Choroid plexus epithelial cell (primary cell): ENCODE measurements around the gene EVA1B.

Experiments used
- DNase-seq: peaks from one replicate; pipeline ENCODE4 v3.0.0-alpha.2; 2010; ENCODE audit warnings: low read depth
- H3K4me3 ChIP-seq: 2 replicates; pipeline ENCODE4 v1.5.1; 2011; ENCODE audit warnings: low read depth, mild to moderate bottlenecking, control low read depth, low read length, moderate library complexity
- CTCF ChIP-seq: conservative IDR thresholded peaks from 2 replicates; pipeline ENCODE4 v1.5.1; 2011; ENCODE audit warnings: low read depth, mild to moderate bottlenecking, control low read depth, inconsistent platforms, low read length, moderate library complexity

EVA1B gene

DNA sequence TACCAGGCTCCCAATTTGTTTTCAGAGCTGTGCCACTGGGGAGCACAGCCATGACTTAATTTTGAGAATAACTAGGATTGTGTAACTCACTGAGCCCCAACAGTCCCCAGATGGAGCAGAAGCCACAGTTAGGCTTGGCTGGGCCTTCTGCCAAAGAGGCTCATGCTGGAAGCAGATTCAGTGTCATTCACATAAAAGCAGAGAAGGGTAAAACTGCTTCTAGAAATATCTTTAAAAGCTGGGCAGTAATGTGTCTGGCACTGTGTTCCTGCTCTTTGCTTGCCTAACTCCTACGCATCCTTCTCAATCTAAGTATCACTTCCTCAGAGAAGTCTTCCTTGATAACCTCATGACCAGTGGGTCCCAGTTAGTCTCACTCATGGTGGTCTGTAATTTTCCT is 41.9 kb upstream of the EVA1B start:
- TF ChIP-seq CTCF: no peak
- DNase-seq: peak; percentile 72

GRCh38 chr1:36359911-36360550 is 36.6 kb upstream of the EVA1B start:
- DNase-seq: peak; percentile 38
- no peak for TF ChIP-seq CTCF
- H3K4me3 ChIP-seq: no peak overlapping the region

More for the DNA sequence above, 41.9 kb upstream of the EVA1B start:
- no peak overlapping the region for H3K4me3 ChIP-seq

- no peak for TF ChIP-seq CTCF
- H3K4me3 ChIP-seq: no peak overlapping the region
- DNase-seq: no peak
Observed at GRCh38 chr1:36359383-36359782, 35.9 kb upstream of the EVA1B start.

- no peak for TF ChIP-seq CTCF
- no peak for DNase-seq
Observed at GRCh38 chr1:36358514-36359084, 35.2 kb upstream of the EVA1B start.

DNA sequence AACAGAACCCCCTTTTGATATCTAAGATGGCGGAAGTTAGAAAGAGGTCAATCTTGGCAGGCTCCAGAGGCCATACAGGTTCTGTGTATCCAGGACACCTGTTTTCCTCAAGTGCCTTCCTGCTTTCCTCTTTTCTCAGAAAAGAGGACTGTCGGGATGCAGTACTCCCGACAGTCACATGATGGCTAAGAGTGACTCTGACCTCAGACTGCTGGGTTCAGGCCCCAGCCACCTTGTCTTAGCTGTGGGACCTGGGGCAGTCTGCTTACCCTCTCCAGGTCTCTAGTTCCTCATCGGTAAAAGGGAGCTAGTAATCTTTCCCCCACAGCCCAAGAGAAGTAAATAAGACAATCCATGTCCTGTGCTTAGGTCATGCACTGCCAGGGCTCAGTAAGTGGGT is 32.4 kb upstream of the EVA1B start:
- no peak for TF ChIP-seq CTCF
- H3K4me3 ChIP-seq: no peak overlapping the region
- no peak for DNase-seq

More at GRCh38 chr1:36358514-36359084, 35.2 kb upstream of the EVA1B start:
- H3K4me3 ChIP-seq: no peak overlapping the region

DNA sequence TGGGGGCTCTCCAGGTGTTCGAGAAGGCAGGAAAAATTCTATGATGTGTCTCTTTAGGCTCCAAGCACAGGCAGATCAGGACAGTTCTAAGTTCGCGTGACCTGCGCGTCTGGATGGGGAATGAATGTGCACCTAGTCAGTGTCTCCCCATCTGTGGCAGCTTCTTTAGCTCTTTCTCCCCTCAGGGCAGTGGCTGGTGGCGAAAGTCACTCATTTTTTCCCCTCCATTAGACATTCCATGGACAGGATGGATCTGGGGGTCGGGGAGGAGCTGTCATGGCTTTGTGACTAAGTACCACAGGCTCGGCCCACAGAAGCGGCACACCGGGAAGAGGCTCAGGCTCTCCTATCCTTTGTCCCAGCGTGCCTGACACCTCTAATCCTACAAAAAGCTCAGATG is 31.0 kb upstream of the EVA1B start:
- no peak for DNase-seq
- no peak overlapping the region for H3K4me3 ChIP-seq
- no peak for TF ChIP-seq CTCF
